NOMO-1 (cell line): Measurements from ENCODE around the gene SKIC2.
"Not testable (repeated sequence)": the region's sequence is repeated elsewhere in the genome, so short reads cannot be mapped to it uniquely, and the experiment has no call there.

Source experiments
- DNase-seq, 2 experiments: peaks; one replicate each; lab custom pipeline; 2025; ENCODE audit not compliant: unreplicated experiment in 2 of 2; lab: John Stamatoyannopoulos, UW

SKIC2 gene

DNA sequence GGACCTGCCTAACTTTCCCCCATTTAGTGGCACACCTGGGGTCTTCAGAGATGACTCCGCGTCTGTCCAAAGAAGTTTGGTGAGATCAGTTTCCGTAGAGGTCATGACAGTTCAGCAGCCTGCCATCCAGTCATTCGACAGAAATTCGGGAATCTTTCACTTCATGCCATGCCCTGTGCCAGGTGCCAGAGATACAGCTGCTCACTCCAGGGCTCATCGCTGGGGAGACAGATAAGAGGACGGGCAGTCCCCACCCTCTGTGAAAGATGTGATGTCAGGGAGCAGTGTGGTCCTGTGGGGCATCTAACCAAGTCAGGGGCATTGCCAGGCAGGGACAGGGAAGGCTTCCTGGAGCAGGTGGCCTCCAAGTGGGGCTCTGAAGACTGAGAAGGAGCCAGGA is 44.3 kb downstream of the SKIC2 start:
- not testable (repeated sequence) for DNase-seq

DNA sequence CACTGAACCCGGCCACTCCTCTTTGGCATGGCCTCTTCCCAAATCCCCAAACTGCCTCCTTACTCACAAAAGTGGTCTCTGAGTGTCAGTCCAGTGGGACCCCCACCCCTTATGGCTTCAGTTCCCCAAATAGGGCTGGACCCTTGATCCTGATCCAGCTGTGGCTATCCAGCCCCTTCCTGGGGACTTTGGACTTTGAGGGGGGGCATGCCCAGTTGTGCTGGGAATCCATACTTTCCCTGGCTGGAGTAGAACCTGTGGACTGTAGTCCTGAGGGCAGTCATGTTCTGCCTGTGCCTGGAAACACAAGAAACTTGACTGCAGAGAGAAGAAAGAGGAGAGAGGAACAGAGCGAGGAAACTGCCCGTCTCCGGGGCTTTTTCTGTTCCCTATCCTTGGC is 45.4 kb downstream of the SKIC2 start:
- DNase-seq, result not testable (repeated sequence)

DNA sequence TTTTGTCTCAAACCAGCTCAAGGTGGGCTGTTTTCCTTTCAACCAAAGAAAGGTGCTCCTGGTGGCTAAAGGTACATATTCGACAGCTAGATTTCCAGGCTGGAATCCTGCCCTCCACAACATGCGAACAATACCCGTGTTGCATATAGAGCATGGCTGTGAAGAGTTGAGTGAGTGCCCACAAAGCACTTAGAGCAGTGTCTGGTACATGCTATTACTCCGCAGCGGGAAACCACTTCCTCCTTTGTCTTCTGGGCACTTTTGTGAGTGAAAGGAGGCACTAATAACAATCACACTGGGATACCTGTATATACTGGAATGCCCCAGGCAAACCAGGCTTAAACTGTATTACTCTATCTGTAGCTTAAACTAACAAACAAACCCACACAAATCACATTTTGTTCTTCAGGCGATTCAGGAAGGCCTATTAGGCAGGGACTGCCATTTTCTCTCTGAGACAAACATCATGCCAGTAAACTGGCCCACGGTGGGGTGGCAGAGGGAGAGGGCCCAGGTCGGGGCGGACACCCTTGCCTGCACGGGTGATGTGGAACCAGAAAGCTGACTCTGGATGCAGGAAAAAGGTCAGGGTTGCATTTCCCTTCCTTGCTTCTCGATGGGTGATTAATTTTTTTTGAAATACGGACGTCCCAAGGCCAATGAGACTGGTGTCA is 46.0 kb downstream of the SKIC2 start:
- DNase-seq, result not testable (repeated sequence)

DNA sequence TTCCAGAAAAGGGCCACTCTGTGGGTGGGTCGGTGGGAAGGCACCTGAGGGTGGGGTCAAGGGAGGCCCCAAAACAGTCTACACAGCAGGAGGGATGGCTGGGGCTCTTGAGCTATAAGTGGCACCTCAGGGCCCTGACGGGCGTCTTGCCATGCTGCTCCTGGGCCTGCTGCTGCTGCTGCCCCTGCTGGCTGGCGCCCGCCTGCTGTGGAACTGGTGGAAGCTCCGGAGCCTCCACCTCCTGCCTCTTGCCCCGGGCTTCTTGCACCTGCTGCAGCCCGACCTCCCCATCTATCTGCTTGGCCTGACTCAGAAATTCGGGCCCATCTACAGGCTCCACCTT is 46.5 kb downstream of the SKIC2 start:
- not testable (repeated sequence) for DNase-seq

DNA sequence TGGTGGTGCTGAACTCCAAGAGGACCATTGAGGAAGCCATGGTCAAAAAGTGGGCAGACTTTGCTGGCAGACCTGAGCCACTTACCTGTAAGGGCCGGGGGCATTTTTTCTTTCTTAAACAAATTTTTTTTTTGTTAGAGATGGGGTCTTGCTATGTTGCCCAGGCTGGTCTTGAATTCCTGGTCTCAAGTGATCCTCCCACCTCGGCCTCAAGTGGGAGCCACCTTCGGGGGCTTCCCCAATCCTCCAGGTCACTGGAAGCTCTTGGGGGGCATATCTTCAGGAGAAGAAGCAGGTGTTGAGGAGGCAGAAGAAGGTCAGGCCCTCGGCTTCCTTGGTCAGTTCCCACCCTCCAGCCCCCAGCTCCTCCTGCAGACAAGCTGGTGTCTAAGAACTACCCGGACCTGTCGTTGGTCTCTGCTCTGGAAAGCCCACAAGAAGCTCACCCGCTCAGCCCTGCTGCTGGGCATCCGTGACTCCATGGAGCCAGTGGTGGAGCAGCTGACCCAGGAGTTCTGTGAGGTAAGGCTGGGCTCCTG is 47.1 kb downstream of the SKIC2 start:
- not testable (repeated sequence) for DNase-seq

DNA sequence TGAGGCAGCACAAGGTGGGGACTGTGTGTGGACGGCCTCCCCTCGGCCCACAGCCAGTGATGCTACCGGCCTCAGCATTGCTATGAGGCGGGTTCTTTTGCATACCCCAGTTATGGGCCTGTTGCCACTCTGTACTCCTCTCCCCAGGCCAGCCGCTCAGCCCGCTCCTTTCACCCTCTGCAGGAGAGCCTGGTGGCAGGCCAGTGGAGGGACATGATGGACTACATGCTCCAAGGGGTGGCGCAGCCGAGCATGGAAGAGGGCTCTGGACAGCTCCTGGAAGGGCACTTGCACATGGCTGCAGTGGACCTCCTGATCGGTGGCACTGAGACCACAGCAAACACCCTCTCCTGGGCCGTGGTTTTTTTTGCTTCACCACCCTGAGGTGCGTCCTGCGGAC is 48.1 kb downstream of the SKIC2 start:
- DNase-seq, result not testable (repeated sequence)

DNA sequence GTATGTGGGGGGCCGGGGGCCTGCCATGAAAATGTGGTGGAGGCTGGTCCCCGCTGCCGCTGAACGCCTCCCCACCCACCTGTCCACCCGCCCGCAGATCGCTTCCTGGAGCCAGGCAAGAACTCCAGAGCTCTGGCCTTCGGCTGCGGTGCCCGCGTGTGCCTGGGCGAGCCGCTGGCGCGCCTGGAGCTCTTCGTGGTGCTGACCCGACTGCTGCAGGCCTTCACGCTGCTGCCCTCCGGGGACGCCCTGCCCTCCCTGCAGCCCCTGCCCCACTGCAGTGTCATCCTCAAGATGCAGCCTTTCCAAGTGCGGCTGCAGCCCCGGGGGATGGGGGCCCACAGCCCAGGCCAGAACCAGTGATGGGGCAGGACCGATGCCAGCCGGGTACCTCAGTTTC is 49.1 kb downstream of the SKIC2 start:
- not testable (repeated sequence) for DNase-seq

DNA sequence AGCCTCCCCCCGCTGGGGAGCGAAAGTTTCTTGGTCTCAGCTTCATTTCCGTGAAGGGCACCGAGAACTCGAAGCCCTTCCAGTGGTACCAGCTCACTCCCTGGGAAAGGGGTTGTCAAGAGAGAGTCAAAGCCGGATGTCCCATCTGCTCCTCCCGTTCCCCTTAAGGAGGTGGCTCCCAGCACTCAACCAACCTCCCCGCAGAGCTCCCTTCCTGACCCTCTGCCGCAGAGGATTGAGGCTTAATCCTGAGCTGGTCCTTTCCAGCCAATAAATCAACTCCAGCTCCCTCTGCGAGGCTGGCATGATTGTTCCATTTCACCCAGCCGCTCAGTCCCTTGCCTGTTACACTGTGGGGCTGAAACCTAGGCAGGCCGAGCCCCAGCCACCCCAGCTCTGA is 49.6 kb downstream of the SKIC2 start:
- DNase-seq, result not testable (repeated sequence)

DNA sequence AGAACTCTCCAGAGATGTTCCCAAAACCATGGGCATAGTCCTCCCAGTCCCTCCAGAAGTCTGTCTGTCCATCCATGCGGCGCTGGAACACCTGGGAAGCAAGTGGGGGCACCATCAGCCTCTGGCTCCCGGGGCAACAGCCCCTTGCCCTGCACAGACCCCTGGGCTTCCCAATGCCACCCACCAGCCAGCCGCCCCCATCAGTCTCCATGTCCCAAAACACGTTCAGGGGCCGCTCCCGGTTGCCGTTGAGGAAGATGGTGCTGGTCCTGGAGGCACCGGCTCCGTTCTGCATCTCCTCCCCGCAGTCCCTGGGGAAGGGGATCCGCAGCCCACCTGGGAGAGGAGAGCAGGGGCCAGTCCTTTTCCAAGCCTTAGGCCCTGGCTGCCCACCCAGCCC is 50.6 kb downstream of the SKIC2 start:
- not testable (repeated sequence) for DNase-seq

DNA sequence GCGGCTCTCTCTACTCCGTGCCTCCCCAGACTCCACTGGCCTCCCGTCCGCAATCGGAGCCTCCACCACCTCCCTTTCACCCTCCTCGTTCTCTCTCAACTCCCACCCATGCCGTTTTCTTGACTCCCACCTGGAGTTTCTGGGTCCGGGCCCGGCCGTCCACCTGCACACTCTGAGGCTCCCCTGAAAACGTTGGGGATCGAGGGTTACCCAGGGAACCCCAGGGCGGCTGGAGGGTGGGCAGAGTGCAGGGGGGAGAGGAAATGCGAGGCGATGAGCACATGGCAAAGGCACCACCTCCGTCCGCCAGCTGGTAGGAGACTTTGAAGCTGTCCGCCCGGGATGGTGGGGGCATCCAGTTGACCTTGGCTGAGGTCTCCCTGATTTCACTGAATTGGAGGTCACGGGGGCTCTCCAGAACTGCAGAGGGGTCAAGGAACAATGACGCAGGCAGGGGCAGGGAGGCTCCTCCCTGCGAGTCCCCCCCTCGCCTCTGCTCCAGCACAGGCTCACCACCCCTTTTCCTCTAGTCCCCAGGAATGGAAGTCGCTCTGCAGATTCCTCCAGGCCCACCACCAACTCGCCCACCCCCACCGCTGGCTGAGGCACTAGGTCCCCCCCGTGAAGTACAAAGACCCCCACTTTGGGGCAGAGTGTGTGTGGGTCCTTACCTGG is 52.0 kb downstream of the SKIC2 start:
- not testable (repeated sequence) for DNase-seq

DNA sequence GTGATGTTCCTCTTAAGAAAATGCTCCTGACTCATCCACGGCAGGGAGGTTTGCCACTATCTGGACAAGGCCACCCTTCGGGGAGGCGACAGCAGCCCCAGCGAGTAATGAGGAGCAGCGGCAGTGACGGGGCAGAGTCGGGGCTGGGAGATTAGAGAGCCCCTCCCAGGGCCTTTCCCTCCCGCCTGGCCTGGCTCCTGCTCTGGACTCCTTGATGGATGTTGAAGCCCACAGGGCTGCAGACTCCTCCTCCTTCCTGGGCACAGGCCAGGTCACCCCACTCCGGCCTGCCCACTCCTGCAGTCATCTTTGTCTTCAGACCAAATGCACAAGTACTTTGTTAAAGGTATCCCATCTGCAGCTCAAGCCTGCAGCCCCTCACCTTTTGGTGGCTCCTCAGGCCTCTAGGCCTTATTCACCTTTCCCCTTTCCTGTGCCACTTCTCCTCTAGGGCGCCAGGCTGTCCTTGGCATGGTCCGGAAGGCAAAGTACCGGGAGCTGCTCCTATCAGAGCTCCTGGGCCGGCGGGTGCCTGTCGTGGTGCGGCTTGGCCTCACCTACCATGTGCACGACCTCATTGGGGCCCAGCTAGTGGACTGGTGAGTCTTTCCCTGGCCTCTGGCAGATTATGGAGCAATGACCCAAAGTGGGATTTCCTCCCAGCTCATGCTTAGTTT is 54.1 kb downstream of the SKIC2 start:
- not testable (repeated sequence) for DNase-seq

DNA sequence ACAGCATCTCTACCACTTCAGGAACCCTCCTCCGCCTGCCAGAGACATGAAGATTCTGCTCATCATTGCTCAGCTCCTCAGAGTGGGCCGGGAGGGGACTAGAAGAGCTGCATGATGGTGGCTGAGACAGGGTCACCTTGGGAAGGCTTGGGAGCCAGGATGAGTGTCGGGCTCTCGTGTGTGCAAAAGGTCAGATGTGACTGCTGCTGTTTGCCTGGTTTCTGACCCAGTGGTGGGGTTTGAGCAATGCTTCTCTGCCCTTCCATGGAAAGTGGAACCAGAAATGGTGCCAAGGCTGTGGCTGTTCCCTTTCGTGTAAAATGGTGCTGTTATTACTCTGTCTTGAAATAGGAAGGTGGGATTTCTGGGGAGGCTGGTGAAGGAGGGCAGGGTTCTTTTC is 54.8 kb downstream of the SKIC2 start:
- DNase-seq, result not testable (repeated sequence)

DNA sequence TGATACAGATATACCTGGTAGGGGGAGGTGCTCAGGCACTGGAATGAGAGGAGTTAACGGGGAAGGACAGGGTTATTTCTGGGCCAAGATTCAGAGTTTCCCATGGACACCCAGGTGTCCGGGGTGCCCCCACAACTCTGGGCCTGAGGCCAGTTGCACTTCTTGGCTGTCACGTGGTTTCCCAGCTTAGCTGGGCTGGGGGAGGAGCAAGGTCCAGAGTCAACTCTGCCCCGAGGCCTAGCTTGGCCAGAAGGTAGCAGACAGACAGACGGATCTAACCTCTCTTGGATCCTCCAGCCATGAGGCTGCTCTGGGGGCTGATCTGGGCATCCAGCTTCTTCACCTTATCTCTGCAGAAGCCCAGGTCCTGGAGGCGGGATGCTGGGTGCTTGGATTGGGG is 55.6 kb downstream of the SKIC2 start, which contains the start of gene C4B:
C4B (plus strand) TSS at position 249 of the 400 bp plus-strand sequence; CDS start at position 300, 51 bp downstream.
- not testable (repeated sequence) for DNase-seq
